ENCODE results near the gene CAMKMT. TPM values are rescaled to one million over a fixed set of nuclear protein-coding genes. Genes with fewer than 3 reads are reported as not detected.

The CAMKMT gene
- total RNA-seq, 1 experiment from 2014 or later = 12.5 TPM

DNA sequence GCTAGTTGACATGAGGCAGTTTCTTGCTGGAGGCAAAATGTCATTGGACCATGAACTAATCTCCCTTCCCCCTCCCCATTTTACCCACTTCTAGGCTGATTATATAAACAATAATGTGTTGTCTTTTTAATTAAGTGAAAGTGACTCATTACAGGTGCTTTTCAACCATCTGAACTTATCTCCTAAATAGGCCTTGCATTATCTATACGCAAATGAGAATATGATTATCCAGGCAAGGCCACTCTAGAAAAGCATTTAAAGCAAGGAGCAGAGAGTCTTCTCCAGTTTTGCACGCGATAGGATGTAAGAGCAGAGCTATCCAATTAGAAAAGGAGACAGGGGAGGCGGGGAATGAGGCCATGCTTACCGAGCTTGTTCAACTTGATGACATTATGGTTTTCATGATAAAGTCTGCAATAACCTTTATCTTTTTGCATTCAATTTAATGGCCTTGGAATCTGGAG lies 293.7 kb downstream of the CAMKMT start:
- BruUV-seq (replicated peaks) = no TSS peak
- POLR2A ChIA-PET (ENCODE audit: low non-redundant PET) = no interaction called here
- Histone ChIP-seq H3K27me3 (replicated peaks; ENCODE audit: insufficient read depth, low read depth, low read length, poor library complexity) (no peaks in the 10 kb centered on the region), H3K4me1 (ENCODE audit: insufficient read depth, low read length, poor library complexity, severe bottlenecking) (no peaks in the 10 kb centered on the region), H3K36me3 (ENCODE audit: insufficient read depth, low read length, poor library complexity, severe bottlenecking) (no peaks in the 10 kb centered on the region), H3K9me3 (ENCODE audit: low read depth, low read length, poor library complexity, severe bottlenecking) (no peaks in the 10 kb centered on the region), H3K27ac (ENCODE audit: low read depth, low read length, poor library complexity, severe bottlenecking) (no peak overlapping the region), H3K4me3 (ENCODE audit: low read depth, low read length, poor library complexity, severe bottlenecking) (no peak overlapping the region)
- TF ChIP-seq EZH2 (IDR thresholded peaks at IDR 0.05; ENCODE audit: borderline replicate concordance, low read depth, low read length, poor library complexity, severe bottlenecking) = no peak
- TF ChIP-seq, protein P1, sequence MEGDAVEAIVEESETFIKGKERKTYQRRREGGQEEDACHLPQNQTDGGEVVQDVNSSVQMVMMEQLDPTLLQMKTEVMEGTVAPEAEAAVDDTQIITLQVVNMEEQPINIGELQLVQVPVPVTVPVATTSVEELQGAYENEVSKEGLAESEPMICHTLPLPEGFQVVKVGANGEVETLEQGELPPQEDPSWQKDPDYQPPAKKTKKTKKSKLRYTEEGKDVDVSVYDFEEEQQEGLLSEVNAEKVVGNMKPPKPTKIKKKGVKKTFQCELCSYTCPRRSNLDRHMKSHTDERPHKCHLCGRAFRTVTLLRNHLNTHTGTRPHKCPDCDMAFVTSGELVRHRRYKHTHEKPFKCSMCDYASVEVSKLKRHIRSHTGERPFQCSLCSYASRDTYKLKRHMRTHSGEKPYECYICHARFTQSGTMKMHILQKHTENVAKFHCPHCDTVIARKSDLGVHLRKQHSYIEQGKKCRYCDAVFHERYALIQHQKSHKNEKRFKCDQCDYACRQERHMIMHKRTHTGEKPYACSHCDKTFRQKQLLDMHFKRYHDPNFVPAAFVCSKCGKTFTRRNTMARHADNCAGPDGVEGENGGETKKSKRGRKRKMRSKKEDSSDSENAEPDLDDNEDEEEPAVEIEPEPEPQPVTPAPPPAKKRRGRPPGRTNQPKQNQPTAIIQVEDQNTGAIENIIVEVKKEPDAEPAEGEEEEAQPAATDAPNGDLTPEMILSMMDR (conservative IDR thresholded peaks at IDR 0.05; ENCODE audit: low read depth, low read length) = no peak
- intact Hi-C loops (cut with micrococcal nuclease; ENCODE audit: unreplicated experiment) = no loop called here
- no peak for DNase-seq (ENCODE audit: low spot score)
- CTCF ChIA-PET = no interaction called here

DNA sequence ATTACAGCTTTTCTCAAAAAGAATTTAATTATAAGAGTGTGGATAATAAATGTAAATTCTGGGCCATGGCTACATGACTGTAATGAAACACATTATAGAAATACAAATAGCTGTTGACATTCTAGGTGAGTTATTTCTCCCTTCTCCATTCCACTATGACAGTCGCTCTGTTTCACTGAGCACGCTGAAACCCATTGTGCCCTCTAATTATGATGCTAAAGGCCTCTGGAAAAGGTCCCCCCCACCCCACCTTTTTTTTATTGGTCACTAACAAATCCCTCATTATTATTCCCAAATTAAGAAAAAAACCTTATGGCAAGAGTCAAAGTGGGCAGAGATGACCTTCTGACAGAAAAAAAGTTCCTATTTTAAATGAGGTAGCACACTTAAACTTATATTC lies 294.7 kb downstream of the CAMKMT start:
- Histone ChIP-seq H3K27me3 (replicated peaks; ENCODE audit: insufficient read depth, low read depth, low read length, poor library complexity) (no peaks in the 10 kb centered on the region), H3K4me1 (ENCODE audit: insufficient read depth, low read length, poor library complexity, severe bottlenecking) (no peaks in the 10 kb centered on the region), H3K36me3 (ENCODE audit: insufficient read depth, low read length, poor library complexity, severe bottlenecking) (no peaks in the 10 kb centered on the region), H3K9me3 (ENCODE audit: low read depth, low read length, poor library complexity, severe bottlenecking) (no peaks in the 10 kb centered on the region), H3K4me3 (ENCODE audit: low read depth, low read length, poor library complexity, severe bottlenecking) (no peak overlapping the region), H3K27ac (ENCODE audit: low read depth, low read length, poor library complexity, severe bottlenecking) (no peak overlapping the region)
- TF ChIP-seq, protein P1 (conservative IDR thresholded peaks at IDR 0.05; ENCODE audit: low read depth, low read length) = no peak
- TF ChIP-seq EZH2 (IDR thresholded peaks at IDR 0.05; ENCODE audit: borderline replicate concordance, low read depth, low read length, poor library complexity, severe bottlenecking) = no peak
- DNase-seq (ENCODE audit: low spot score) = no peak
- POLR2A ChIA-PET (ENCODE audit: low non-redundant PET) = no interaction called here
- no TSS peak for BruUV-seq (replicated peaks)
- intact Hi-C loops (cut with micrococcal nuclease; ENCODE audit: unreplicated experiment) = no loop called here
- CTCF ChIA-PET = no interaction called here

DNA sequence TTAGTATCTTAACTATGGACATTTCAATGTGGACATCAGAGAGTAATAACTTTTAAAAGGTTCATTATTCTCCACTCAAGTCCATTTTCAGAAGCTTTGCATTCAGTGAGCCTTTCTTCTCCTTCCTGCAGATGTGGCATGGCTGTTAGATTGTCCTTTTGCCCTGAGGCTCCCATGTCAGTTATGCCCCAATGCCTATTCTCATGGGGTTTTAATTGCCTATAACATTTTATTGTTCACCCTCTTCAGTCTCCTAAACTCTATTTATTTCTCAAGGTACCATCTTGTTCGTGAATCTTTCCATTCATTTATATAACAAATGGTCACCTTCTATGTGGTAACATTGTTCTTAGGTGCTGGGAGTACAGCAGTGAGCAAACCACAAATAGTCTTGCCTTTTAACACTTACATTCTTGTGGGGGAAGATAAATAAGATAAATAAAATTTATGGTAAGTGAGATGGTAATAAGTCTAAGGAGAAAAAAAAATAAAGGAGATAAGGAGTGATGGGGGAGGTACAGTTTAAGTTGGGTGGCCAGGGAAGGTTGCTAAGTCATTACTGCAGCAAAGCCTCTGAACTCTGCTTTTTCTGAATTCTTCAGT lies 301.8 kb downstream of the CAMKMT start:
- Histone ChIP-seq H3K4me3 (ENCODE audit: low read depth, low read length, poor library complexity, severe bottlenecking) (no peak overlapping the region), H3K36me3 (ENCODE audit: insufficient read depth, low read length, poor library complexity, severe bottlenecking) (no peaks in the 10 kb centered on the region), H3K9me3 (ENCODE audit: low read depth, low read length, poor library complexity, severe bottlenecking) (no peaks in the 10 kb centered on the region), H3K27ac (ENCODE audit: low read depth, low read length, poor library complexity, severe bottlenecking) (no peak overlapping the region), H3K4me1 (ENCODE audit: insufficient read depth, low read length, poor library complexity, severe bottlenecking) (no peaks in the 10 kb centered on the region), H3K27me3 (replicated peaks; ENCODE audit: insufficient read depth, low read depth, low read length, poor library complexity) (no peaks in the 10 kb centered on the region)
- BruUV-seq (replicated peaks) = no TSS peak
- DNase-seq (ENCODE audit: low spot score) = no peak
- TF ChIP-seq EZH2 (IDR thresholded peaks at IDR 0.05; ENCODE audit: borderline replicate concordance, low read depth, low read length, poor library complexity, severe bottlenecking) = no peak
- TF ChIP-seq, protein P1 (conservative IDR thresholded peaks at IDR 0.05; ENCODE audit: low read depth, low read length) = no peak
- intact Hi-C loops (cut with micrococcal nuclease; ENCODE audit: unreplicated experiment) = no loop called here
- ChIA-PET POLR2A (ENCODE audit: low non-redundant PET) (no interaction called here), CTCF (no interaction called here)
